HG02973 (cell line): Measurements from ENCODE around the gene C8G.

ENCODE experiments used
- ATAC-seq: cut with Tn5 transposase; IDR thresholded peaks from one replicate; pipeline ENCODE4 v1.9.1; 2021; ENCODE audit warnings: moderate library complexity; ENCODE audit not compliant: unreplicated experiment

C8G gene

DNA sequence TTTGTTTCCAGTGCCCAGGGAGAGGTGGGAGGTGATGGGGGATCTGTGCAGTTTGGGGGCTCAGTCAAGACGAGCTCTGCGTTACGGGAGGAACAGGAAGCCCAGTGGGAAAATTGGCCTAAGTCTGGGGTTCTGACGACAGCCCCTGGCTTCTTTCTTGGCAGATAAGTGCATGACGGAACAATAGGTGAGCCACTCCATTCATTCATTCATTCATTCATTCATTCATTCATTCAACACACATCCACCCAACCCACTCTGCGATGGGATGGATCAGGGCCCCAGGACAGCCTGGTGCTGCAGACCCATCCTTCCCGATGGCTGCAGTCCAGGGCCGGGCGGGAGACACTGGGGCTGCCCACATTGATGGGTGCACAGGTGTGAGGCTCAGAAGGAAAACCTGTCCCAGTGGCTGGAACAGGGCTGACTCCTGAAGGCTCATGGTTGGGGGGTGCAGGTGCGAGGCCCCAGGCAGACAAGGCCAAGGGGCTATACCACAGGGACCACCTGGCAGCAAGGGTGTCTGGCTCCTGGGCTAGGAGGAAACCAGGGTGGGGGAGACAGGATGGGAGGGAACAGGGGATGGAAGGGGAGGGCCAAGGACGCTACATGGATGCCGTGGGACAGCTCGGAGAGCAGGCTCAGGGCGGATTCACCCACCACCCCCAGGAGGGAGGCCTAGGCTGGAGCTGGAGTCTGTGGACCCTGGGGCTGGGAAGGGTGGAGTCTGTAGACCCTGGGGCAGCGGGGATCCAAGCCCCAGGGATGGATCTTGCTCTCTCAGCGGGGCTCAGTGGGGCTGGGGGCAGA is 35.8 kb downstream of the C8G start:
- ATAC-seq: no peak

DNA sequence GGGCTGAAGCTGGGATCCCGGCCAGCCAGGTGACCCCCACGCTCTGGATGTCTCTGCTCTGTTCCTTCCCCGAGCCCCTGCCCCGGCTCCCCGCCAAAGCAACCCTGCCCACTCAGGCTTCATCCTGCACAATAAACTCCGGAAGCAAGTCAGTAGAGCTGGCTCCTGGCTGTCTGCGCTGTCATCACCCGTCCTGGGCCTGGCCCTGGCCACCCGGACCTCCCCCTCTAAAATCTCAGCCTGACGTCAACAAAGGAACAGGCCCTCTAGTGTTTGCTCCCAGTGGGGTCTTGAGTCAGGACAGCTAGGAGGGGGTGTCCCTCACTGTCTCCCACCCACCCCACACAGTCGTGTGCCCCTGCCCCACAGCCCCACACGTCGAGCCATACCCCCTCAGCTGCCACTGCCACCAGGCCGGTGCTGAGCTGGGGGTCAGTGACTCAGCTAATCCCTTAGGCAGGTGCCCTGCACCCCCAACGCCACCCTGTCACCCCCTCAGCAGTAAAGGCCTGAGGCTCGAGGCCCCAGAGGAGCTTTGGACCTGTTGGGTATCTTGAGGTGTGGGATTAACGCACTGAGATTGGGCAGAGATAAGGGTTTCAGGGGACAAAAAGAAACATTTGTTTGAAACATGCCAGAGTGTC is 36.7 kb downstream of the C8G start:
- ATAC-seq: no peak

DNA sequence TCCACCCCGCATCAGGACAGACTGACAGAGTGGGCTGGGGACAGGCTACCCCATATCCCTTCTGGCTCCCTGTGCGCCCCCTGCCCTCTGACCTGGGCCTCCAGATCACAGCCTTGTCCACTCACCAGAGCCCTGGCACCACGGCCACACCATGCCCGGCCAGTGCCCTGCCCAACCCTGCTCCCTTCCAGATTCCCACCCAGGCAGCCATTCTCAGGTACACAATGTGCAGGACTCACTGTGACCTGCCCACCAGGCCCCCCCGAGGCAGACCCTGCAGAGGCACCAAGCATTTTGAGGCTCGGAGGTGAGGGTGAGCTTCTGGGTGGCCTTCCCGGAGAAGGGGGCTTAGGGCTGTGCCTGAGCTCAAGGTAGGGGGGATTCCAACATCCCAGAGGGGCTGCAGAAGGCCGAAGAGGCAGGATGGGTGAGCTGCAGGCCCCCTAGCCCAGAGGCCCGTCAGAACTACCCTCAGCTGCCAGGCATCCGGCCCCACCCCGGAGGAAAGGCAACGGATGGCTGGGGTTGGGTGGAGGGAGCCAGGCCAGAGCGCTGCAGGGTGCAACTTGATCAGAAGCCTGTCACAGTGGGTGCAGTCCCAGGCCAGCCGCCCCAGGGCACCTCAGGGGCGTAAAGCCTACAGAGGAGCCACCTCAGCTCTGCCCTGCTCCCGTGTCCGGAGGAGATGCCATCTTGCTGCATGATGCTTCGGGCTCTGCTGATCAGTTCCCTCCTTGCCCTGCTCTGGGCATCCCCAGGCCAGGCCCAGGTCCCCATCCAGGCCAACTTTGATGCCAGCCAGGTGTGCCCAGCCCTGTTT is 37.4 kb downstream of the C8G start, which contains the start of gene LCNL1:
TSS of gene LCNL1 (plus strand) at position 762 of the 820 bp plus-strand sequence. CDS start 594 bp downstream, outside the sequence.
- ATAC-seq: no peak

DNA sequence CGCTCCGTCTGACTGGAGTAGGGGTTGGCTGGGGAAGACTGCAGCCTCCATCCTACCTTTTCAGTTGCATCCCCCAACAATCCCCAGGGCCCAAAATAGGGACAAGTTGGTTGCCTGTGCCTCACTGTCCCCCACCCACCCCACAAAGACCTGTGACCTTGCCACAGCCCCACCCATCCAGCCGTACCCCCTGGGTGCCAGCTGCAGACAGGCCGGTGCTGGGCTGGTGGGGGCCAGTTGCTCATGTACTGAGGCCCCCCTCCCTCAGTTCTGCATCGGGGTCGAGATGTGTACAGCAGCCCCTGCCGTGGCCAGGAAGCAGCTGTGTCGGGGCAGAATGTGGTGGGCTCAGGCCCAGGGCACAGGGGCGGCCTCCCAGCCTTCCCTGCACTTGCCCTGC is 38.1 kb downstream of the C8G start:
- ATAC-seq: no peak

DNA sequence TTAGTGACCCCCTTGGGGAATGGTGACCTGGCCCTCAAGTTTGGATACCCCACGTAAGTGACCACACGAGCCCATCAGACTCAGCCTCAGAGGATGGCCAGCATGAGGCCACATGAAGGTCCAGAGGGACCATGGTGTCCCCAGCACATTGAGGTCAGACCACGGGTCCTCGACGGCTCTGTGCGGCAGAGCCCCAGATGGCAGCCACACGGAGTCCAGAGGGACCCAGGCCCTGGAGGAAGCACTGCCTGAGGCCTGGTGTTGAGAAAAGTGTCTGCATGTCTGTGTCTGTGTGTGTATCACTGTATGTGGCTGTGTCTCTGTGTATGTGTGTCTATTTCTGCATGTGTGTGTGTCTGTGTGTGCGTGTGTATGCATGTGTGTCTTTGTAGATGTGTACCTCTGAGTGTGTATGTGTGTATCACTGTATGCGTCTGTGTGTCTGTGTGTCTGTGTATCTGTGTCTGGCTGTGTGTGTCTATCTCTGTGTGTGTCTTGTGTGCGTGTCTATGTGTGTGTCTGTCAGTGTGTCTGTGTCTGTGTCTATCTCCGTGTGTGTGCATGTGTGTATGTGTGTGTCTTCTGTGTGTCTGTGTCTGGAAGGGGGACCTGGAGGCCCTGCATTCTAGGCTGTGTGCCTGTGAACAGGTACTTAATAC is 38.7 kb downstream of the C8G start:
- no peak for ATAC-seq

DNA sequence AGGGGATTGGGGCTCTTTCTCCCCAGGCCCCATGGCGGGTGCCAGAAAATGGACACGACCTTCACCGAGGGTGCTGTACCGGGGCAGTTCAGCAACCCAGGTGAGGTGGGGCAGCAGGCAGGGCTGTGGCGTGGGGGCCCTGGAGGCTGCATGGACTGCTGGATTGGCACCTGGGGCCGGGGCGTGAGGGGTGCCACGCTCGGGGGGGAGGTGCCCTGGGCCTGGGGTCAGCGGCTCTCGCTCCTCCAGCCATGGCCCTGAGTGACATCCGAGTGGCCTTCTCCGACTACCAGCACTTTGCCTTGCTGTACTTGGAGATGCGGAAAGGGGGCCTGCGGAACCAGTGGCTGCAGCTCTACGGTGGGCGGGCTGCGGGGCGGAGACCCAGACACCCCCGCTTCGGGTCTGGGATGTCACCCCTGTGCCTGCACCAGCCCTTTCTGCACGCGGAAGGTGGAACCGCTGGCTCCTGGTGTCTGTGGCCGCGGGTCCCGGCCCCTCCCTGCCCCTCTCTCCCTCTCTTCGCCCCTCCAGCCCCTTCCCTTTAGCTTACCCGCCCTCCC is 39.5 kb downstream of the C8G start:
- ATAC-seq: no peak

DNA sequence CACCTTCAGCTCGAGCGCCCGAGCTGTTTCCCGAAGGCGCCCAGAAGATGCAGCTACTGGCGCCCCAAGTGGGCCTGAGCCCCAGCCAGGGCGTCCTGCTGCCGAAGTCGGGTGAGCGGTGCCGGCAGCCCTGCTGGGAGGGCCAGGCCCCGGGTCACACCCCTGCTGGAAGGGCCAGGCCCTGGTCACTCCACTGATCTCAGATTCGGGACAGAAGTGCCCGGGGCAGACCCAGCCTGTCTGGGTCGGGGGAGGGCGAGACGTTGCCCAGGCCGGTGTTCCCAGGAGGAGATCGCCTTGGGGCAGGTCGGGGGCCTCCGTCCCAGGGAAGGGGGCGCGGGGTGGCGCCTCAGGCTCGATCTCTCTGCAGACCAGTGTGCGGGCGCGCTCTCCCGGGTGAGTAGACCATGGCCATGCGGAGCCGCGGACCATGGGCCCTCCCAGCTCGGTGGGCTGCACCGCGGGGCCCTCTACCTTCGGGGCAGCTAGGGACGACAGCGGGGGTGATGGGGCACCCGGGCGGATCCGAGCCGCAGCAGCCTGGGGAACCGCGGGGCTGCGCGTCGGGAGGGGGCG is 40.1 kb downstream of the C8G start:
- ATAC-seq: no peak

DNA sequence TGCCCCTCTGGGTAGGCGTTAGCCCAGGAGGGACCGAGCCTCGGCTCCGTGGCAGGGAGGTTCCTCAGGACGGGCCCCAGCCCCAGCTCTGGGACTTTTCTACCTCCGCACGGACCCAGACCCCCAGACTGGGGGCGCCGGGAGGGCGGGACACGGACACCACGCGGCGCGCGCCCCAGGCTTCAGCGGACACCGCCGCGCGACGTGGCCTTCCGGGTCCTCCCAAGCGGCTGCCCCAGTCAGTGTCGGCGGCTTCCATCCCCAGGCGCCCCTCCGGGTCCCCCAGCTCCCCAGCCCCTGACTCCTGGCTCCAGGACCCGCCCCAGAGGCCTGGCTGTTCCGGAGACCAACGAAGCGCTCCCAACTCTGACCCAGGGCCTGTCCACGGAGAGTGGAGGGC is 40.8 kb downstream of the C8G start:
- ATAC-seq: no peak

DNA sequence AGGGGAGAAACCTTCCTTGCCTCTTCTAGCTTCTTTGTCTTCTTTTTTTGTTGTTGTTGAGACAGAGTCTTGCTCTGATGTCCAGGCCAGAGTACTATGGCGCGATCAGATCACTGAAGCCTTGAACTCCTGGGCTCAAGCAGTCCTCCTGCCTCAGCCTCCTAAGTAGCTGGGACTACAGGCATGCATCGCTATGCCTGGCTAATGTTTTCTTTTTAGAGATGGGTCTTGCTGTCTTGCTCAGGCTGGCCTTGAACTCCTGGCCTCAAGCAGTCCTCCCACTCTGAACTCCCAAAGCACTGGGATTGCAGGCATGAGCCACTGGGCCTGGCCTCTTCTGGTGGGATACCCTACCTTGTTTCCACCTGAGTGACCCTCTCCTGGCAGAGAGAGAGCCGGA is 43.8 kb downstream of the C8G start:
- no peak for ATAC-seq

DNA sequence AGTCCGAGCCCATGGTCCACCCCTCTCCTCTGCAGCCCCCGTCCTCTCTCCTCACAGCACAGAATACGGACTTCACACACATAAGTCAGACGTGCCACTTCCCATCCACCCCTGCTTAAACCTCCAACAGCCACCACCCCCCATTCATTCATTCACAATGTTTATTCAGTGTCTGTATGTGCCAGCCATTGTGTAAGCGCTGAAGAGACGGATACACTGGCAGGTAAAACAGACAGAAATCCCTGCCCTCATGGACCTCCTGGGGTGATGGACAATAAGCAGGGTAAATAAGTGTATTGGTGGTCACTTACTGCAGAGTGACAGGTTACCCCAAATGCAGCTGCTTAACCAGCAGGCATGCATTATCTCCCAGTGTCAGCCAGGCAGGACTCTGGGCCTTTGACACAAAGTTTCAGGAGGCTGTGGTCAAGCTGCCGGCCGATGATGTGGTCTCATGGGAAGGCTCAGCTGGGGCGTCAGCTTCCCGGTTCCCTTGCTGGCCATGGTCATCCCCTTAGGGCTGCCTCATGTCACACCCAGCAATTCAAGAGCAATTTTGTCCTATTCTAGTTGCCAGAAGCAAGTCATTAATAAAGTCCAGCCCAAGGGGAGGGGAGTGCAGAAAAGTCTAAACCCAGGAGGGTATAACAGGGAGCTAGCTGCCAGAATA is 45.3 kb downstream of the C8G start:
- ATAC-seq: no peak

DNA sequence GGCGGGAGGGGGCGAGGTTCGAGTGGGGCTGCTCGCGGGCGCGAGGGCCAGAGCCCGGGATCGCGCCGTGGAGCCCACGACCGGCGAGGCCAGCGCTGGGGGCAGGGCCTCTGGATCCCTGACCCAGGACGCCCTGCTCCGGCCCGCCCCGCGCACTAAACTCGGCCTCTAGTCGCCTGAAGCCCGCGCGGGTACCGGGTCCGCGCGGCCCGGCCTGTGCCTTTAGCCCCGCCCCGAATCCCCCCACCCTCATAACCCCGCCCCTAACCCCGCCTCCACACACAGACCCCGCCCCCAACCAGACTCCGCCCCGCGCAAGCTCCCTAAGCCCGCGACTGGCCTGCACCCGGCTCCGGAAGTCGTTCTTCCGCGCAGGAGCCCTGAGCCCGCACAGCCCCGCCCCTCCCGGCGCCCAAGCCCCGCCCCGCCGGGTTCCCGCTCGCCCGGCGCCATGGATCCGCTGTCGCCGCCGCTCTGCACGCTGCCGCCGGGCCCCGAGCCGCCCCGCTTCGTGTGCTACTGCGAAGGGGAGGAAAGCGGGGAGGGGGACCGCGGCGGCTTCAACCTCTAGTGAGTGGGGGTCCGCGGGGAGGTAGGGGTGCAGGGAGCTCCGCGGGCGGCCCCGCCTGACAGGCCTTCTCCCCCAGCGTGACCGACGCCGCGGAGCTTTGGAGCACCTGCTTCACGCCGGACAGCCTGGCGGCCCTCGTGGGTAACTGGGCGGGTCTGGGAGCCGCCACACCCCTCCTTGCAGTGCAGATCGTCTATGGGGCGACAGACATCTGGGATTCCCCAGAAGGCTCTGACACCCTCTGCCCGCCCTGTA is 47.2 kb downstream of the C8G start, which contains the start of gene PAXX:
TSS of gene PAXX (plus strand) at position 430 of the 826 bp plus-strand sequence. CDS start at position 452, 22 bp downstream.
- peak; percentile 81 for ATAC-seq

DNA sequence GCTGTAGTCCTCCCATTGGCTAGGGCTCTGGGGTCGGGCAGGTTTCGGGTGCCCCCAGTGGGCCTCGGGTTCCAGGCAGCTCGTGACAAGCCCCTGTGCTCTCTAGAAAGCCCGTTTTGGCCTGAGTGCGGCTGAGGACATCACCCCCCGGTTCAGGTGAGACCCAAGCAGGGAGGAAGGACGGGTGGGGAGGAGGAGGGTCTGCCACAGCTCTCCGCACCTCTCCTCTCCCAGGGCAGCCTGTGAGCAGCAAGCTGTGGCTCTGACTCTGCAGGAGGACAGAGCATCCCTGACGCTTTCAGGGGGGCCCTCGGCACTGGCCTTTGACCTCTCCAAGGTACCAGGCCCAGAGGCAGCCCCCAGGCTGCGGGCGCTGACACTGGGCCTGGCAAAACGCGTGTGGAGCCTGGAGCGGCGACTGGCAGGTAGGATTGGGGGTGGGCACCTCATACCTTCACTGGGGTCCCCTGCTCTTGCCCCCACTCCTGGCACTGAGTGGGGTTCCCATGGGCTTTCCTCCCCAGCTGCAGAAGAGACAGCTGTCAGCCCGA is 47.9 kb downstream of the C8G start:
- ATAC-seq: no peak

DNA sequence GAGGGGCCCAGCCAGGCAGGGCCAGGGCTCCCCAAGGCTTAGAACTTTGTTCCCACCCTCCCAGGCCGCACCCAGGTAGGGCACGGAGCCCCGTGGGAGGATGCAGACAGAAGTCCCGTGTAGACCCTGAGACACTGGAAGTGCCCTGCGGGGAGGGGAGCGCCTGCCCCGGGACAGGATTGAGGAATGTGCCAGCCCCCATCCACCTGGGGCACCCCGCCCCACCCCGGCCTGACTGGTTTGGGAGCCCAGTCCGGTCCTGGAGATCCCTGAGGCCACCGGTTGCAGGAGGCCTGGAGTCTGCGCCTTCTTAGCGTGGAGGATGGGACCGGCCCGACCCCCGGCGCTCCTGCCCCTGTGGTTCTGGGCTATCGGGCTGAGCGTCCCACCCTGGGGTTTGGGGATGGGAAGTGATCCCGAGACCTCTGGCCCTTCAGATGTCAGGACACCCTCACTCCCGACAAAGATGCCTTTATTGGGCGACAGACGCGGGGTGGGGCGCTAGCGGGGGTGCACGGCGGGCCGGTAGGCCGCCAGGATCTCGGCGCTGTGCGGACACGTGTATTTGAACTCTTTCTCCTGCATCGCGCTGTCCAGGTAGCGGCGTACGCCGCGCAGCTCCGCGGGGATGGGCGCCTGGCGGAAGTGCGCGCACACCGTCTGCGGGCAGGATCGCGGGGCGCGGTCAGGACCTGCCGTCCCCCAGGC is 49.3 kb downstream of the C8G start:
- ATAC-seq: no peak

DNA sequence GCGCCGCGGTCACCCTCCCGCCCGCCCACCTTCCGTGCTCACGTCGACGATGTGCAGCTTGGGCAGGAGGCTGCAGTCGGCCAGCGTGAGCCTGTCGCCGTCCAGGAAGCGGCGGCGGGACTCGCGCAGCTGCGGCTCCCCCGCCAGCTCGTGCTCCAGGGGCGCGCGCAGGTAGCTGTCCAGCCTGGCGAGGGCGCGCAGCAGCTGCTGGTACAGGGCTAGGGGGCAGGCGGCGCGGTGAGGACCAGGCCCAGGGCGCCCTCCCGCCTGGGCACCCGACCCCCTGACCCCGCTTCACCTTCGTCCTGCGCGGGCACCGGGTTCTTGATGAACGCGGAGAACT is 49.8 kb downstream of the C8G start:
- no peak for ATAC-seq

DNA sequence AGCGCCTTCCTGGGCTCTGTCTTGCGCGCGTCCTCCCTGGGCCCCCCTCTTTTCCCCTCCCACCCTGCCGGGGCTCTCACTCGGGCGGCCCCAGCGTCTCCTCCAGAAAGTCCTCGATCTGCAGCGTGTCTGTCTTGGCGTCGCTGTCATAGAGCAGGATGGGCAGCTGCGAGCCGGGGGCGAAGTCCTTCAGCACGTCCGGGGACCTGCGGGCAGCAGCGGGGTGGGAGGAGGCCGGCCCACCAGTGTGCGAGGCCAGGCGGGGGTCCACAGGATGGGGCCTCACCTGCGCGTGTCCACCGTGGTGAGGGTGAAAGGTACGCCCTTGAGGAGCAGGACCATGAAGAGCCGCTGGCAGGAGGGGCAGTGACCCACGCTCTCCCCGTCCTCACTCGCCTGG is 50.3 kb downstream of the C8G start:
- no peak for ATAC-seq

DNA sequence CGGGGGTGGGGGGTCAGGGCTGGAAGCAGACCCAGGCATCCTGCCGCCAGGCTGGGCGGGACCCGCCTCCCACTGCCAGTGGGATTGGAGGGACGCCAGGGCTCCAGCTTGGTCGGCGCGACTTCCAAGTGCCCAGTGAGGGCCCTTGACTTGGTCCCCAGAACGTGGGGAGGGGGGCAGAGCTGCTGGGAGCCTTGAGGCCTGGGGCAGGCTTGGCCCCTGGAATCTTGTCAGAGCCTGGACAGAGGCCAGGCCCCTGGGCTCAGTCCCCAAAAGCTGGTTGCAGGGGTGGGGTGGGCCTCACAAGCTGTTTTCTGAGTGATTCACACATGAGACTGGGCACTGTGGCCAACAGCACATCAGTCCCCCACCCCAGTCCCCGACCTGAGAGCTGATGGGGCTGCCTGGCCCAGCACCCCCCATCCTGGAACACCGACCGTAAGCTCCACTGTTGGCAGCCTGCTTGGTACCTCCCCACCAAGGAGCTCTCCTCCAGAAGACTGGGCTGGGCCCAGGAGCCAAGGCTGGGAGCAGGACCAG is 50.8 kb downstream of the C8G start:
- ATAC-seq: no peak
